OCI-LY7 (cell line): ENCODE results near the gene MS4A4A.
A peak's percentile ranks its signal among the peaks of the same experiment; 100 is the strongest.

Experiments
- CTCF ChIP-seq: fragments of 200-600 bp; sonication (generic); conservative IDR thresholded peaks from 2 replicates; pipeline ENCODE4 v1.5.1; 2014; ENCODE audit warnings: mild to moderate bottlenecking, antibody characterized with exemption, low read length, moderate library complexity, mixed read lengths
- EZH2phosphoT487 ChIP-seq: fragments of 200-600 bp; sonication (generic); IDR thresholded peaks from 2 replicates; pipeline ENCODE4 v1.6.1; 2018; ENCODE audit warnings: low read depth, borderline replicate concordance, mild to moderate bottlenecking, mixed run types, antibody characterized with exemption, low read length, moderate library complexity, mixed read lengths

- TF ChIP-seq CTCF (peak; percentile 92), EZH2phosphoT487 (no peak)
Measured at GRCh38 chr11:60343094-60343704, 62.7 kb downstream of the MS4A4A start.
